Keratinocyte (primary cell): ENCODE results near the gene TJP2. TPM values are rescaled to one million over a fixed set of nuclear protein-coding genes. Genes with fewer than 3 reads are reported as not detected.

ENCODE experiments used
- DNase-seq: peaks from one replicate; pipeline ENCODE4 v3.0.0-alpha.2; 2011; ENCODE audit warnings: low read depth, missing footprints, low spot score
- FAIRE-seq: peaks from 2 replicates; lab custom pipeline; 2011; peaks lifted over from hg19 to GRCh38; lab: Jason Lieb, UNC
- H2AFZ ChIP-seq: 2 replicates; pipeline ENCODE4 v1.6.0; 2012; ENCODE audit warnings: low read length, control low read depth, inconsistent platforms; ENCODE audit not compliant: control insufficient read depth
- H3K27ac ChIP-seq: 2 replicates; pipeline ENCODE4 v1.5.1; 2011; ENCODE audit warnings: low read length; ENCODE audit not compliant: control insufficient read depth, insufficient read depth
- H3K27me3 ChIP-seq: 3 replicates; pipeline ENCODE4 v1.6.0; 2011; ENCODE audit warnings: low read length; ENCODE audit not compliant: control insufficient read depth, insufficient read depth; ENCODE audit errors: extremely low read depth
- H3K36me3 ChIP-seq, 2 experiments: 2 replicates in 1 of 2; 3 replicates in 1 of 2; pipeline ENCODE4 v1.5.1; 2011; ENCODE audit warnings: low read length in 2 of 2, mild to moderate bottlenecking in 1 of 2; ENCODE audit not compliant: control insufficient read depth in 2 of 2, insufficient read depth in 2 of 2; ENCODE audit errors: extremely low read depth in 1 of 2
- H3K4me1 ChIP-seq: 3 replicates; pipeline ENCODE4 v1.5.1; 2011; ENCODE audit warnings: low read length; ENCODE audit not compliant: control insufficient read depth, insufficient read depth; ENCODE audit errors: extremely low read depth
- H3K4me2 ChIP-seq: 3 replicates; pipeline ENCODE4 v1.6.0; 2011; ENCODE audit warnings: low read depth, low read length; ENCODE audit not compliant: control insufficient read depth, insufficient read depth; ENCODE audit errors: extremely low read depth
- H3K4me3 ChIP-seq, 3 experiments: fragments of 200-600 bp in 1 of 3; sonication (generic) in 1 of 3; 2 replicates in 2 of 3; 3 replicates in 1 of 3; pipeline ENCODE4 v1.5.1; 2011 to 2016; ENCODE audit warnings: low read length in 3 of 3, mild to moderate bottlenecking in 3 of 3, control low read depth in 2 of 3, inconsistent platforms in 1 of 3, low read depth in 1 of 3, mixed read lengths in 1 of 3, mixed run types in 1 of 3, moderate library complexity in 1 of 3; ENCODE audit not compliant: control insufficient read depth in 2 of 3, insufficient read depth in 2 of 3; ENCODE audit errors: extremely low read depth in 1 of 3
- H3K79me2 ChIP-seq: 2 replicates; pipeline ENCODE4 v1.6.0; 2012; ENCODE audit warnings: low read length; ENCODE audit not compliant: control insufficient read depth, insufficient read depth
- H3K9ac ChIP-seq: 3 replicates; pipeline ENCODE4 v1.6.0; 2011; ENCODE audit warnings: low read length; ENCODE audit not compliant: control insufficient read depth, insufficient read depth; ENCODE audit errors: extremely low read depth
- H3K9me1 ChIP-seq: 3 replicates; pipeline ENCODE4 v1.6.0; 2011; ENCODE audit warnings: low read length; ENCODE audit not compliant: control insufficient read depth, insufficient read depth; ENCODE audit errors: extremely low read depth
- H3K9me3 ChIP-seq: 2 replicates; pipeline ENCODE4 v1.5.1; 2012; ENCODE audit warnings: low read depth, low read length; ENCODE audit not compliant: control insufficient read depth
- H4K20me1 ChIP-seq: 3 replicates; pipeline ENCODE4 v1.6.0; 2011; ENCODE audit warnings: low read length; ENCODE audit not compliant: control insufficient read depth, insufficient read depth; ENCODE audit errors: extremely low read depth
- CTCF ChIP-seq, 3 experiments: IDR thresholded peaks in 1 of 3; conservative IDR thresholded peaks in 1 of 3; optimal IDR thresholded peaks in 1 of 3; 2 replicates in 2 of 3; 3 replicates in 1 of 3; pipeline versions ENCODE3 to v1.5.1; 2011; ENCODE audit warnings: low read length in 3 of 3, mild to moderate bottlenecking in 3 of 3, moderate library complexity in 2 of 3, control low read depth in 1 of 3, inconsistent platforms in 1 of 3; ENCODE audit not compliant: insufficient read depth in 2 of 3; ENCODE audit errors: extremely low read depth in 1 of 3
- EZH2 ChIP-seq: IDR thresholded peaks from one replicate; pipeline ENCODE4 v1.6.1; 2012; ENCODE audit warnings: inconsistent platforms, mild to moderate bottlenecking, low read length, moderate library complexity
- dilution Hi-C: fragments of 300-500 bp; cut with MboI; formaldehyde crosslinking; loops from one replicate; pipeline ENCODE4 v1.7.0; 2020; ENCODE audit warnings: low sequenced_read_pairs; ENCODE audit not compliant: extremely low pct_ligation_motif_present
- polyA plus RNA-seq, 5 experiments: library from polyadenylated mRNA; depleted of rRNA in 3 of 5; stranded (reverse) in 3 of 5; stranded (forward) in 1 of 5; unstranded in 1 of 5; fragments of >200 nt; gene quantifications; 1 replicate in 1 of 5; 2 replicates in 3 of 5; 3 replicates in 1 of 5; pipeline versions ENCODE4 v1.2.1 to v1.2.3, GENCODE V29; 2011 to 2012; ENCODE audit warnings: missing spikeins in 2 of 5, low read depth in 1 of 5, low replicate concordance in 1 of 5

TJP2 gene
- polyA plus RNA-seq, 1 donor (not counting 4 experiments of a cell fraction or from before 2014, with no cell fraction given): 74.8 TPM

- Histone ChIP-seq H3K9ac (no peak overlapping the region), H3K4me1 (no peaks in the 10 kb centered on the region), H3K4me2 (no peak overlapping the region), H4K20me1 (no peaks in the 10 kb centered on the region), H2AFZ (no peak overlapping the region), H3K27me3 (no peaks in the 10 kb centered on the region), H3K9me1 (no peaks in the 10 kb centered on the region), H3K36me3 (peaks cover 22 to 39% of the 10 kb centered on the region in 2 experiments), H3K27ac (no peak overlapping the region), H3K9me3 (no peaks in the 10 kb centered on the region), H3K79me2 (no peaks in the 10 kb centered on the region), H3K4me3 (no peak overlapping the region)
- dilution Hi-C loops: no loop called here
- no peak for FAIRE-seq
- DNase-seq: no peak
- no peak for TF ChIP-seq CTCF (optimal IDR thresholded peaks at IDR 0.05 in 1 of 3, IDR thresholded peaks at IDR 0.05 in 1 of 3, conservative IDR thresholded peaks at IDR 0.05 in 1 of 3; ENCODE audit: extremely low read depth in 1 of 3, insufficient read depth in 2 of 3, low read length in 3 of 3)
- no peak for TF ChIP-seq EZH2
Observed at GRCh38 chr9:69237702-69238295, 63.7 kb downstream of the TJP2 start.

GRCh38 chr9:69243116-69243515 lies 69.0 kb downstream of the TJP2 start:
- FAIRE-seq (no peak), DNase-seq (no peak)
- Histone ChIP-seq H3K36me3 (peaks cover 14 to 15% of the 10 kb centered on the region in 2 experiments), H3K9me3 (no peaks in the 10 kb centered on the region), H3K4me2 (no peak overlapping the region), H3K9me1 (no peaks in the 10 kb centered on the region), H3K27ac (no peak overlapping the region), H4K20me1 (no peaks in the 10 kb centered on the region), H3K4me1 (no peaks in the 10 kb centered on the region), H3K9ac (no peak overlapping the region), H3K79me2 (no peaks in the 10 kb centered on the region), H3K27me3 (no peaks in the 10 kb centered on the region), H3K4me3 (no peak overlapping the region), H2AFZ (no peak overlapping the region)
- no peak for TF ChIP-seq CTCF (optimal IDR thresholded peaks at IDR 0.05 in 1 of 3, IDR thresholded peaks at IDR 0.05 in 1 of 3, conservative IDR thresholded peaks at IDR 0.05 in 1 of 3; ENCODE audit: extremely low read depth in 1 of 3, insufficient read depth in 2 of 3, low read length in 3 of 3)
- TF ChIP-seq EZH2: no peak
- dilution Hi-C loops: no loop called here
